Cardiac fibroblast (primary cell): Measurements from ENCODE around the gene TULP4.
"Not testable (repeated sequence)": the region's sequence is repeated elsewhere in the genome, so short reads cannot be mapped to it uniquely, and the experiment has no call there.

Experiments used
- DNase-seq, 2 donors: peaks; one replicate each; pipeline versions ENCODE4 v3.0.0 to v3.0.0-alpha.2; 2010; ENCODE audit warnings: low read depth in 2 of 2
- H3K4me3 ChIP-seq, 2 donors: replicated peaks in 1 of 2; 1 replicate in 1 of 2; 2 replicates in 1 of 2; pipeline ENCODE4 v1.5.1; 2011; ENCODE audit warnings: low read depth in 2 of 2, low read length in 2 of 2, mild to moderate bottlenecking in 2 of 2, moderate library complexity in 1 of 2
- TF ChIP-seq, protein P1 (sequence below): IDR thresholded peaks from one replicate; pipeline ENCODE4 v1.5.1; 2011; ENCODE audit warnings: low read depth, mild to moderate bottlenecking, low read length, inconsistent platforms

The TULP4 gene

DNA sequence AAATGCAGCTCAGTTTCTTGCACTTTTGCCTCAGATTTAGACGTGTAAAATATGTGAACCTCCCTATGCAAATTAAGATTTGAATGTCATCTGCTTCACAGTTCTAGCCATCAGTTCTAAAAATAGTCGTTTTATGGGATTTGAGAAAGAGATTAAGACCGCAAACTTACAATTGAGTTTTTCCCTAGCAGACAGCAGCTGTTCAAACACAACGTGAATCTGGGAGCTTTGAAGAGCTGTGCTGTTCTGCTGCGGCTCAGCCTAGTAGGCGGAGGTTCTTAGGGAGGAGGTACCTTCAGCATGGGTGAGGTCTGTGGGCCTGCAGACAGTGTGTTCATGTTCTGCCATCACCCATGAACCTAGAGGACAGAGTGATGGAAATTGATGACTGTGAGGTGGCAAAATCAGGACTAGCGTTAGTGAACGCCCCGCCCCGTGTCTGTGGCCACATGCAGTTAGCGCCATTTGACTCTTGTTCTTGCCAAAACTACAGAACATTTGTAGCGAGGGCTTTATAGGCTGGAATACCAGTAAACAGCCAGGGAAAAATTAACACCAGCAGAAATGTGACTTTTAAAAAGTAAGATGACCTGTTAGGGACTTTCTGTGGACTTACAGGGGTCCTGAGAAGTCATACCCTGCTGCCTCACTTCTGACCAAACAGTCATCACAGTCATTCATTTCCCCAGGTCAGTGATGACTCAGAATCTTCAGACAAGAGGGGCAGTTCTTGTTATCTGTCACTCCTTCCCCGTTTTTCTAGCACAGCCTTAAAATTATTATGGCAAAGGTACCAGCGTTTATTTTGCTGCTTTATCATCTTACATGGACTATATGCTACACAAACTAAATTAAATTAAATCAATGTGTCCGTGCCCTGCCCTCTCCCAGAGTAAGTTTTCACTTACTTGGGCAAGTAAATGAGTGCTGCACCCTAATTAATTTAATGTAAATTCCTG is 163.4 kb downstream of the TULP4 start:
- peak; percentile 49 to 55 for DNase-seq
- TF ChIP-seq, protein P1, sequence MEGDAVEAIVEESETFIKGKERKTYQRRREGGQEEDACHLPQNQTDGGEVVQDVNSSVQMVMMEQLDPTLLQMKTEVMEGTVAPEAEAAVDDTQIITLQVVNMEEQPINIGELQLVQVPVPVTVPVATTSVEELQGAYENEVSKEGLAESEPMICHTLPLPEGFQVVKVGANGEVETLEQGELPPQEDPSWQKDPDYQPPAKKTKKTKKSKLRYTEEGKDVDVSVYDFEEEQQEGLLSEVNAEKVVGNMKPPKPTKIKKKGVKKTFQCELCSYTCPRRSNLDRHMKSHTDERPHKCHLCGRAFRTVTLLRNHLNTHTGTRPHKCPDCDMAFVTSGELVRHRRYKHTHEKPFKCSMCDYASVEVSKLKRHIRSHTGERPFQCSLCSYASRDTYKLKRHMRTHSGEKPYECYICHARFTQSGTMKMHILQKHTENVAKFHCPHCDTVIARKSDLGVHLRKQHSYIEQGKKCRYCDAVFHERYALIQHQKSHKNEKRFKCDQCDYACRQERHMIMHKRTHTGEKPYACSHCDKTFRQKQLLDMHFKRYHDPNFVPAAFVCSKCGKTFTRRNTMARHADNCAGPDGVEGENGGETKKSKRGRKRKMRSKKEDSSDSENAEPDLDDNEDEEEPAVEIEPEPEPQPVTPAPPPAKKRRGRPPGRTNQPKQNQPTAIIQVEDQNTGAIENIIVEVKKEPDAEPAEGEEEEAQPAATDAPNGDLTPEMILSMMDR = no peak
- no peak overlapping the region for H3K4me3 ChIP-seq

DNA sequence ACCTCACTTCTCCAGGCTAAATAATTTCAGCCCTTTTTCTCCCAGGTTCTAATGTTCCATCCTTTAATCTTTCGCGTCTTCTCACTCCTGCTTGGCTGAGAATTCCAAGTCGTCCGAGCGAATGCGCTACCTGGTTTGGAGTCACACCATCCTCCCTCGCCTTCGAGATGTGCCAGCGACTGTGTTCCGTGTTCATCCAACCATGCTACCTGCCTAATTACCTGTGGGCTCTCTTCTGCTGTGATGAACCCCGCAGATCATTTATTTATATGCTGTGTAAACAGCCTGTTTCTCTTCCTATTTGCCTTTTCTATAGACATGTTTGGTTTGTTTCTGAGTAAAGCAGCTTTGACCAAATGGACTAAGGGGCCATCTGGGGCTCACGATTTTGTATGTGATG is 164.1 kb downstream of the TULP4 start:
- H3K4me3 ChIP-seq = no peak overlapping the region
- TF ChIP-seq, protein P1 = no peak
- DNase-seq = no peak

DNA sequence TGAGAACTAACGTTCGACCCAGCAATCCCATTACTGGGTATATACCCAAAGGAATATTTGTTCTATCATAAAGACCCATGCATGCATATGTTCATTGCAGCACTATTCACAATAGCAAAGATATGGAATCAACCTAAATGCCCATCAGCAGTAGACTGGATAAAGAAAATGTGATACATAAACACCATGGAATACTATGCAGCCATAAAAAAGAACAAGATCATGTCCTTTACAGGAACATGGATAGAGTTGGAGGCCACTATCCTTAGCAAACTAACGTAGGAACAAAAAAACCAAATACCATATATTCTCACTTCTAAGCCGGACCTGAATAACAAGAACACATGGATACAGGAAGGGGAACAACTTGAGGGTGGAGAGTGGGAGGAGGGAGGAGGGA is 165.5 kb downstream of the TULP4 start:
- DNase-seq = not testable (repeated sequence)

DNA sequence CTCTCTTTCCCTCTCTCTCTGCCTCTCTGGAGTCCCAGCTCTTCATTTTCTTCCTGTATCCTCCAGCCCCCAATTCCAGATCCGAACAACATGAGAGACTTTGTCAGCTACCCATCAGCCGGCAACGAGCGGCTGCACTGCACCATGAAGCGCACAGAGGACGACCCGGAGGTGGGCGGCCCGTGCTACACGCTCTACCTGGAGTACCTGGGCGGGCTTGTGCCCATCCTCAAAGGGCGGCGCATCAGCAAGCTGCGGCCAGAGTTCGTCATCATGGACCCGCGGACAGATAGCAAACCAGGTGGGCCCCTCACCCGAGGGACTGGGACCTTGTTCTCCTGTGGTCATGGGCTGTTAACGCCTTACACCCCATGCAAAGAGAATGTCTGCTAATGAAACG is 168.7 kb downstream of the TULP4 start:
- no peak overlapping the region for H3K4me3 ChIP-seq
- DNase-seq = no peak
- TF ChIP-seq, protein P1 = no peak

More for the DNA sequence above, 165.5 kb downstream of the TULP4 start:
- not testable (repeated sequence) for H3K4me3 ChIP-seq

DNA sequence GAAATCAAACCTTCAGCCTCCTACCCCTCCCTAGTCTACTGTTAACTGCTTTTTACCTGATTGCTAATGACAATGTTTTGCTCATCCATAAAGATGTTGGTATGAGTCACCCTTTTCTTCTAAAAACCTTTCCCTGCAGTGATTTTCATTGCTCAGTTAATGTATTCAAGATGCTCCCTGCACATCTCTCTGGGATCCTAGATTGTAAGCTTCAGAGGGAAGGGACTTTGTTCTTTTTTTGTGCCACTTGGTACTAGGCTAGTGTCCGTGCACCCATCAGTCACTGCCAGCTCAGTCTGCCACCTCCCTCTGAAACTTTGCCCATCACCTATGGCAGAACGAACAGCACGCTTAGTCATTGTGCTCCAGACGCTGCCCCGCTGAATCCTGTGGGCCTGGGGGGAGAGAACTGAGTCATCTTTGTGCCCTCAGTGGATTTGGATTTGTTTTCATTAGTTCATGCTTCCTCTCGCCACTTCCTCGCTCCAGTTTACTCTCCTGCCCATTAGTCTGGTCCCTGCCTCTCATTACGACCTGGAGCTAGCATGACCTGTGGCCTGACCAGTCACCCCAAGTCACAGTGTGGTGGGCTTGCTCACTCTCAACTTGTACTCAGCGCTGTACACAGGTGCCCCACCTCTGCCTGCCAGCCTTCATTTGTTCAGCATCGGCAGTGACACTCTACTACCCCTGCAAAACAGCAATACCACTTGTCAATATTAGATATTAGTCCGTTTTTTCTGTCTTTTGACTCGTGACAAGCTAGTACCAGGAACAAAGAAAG is 169.6 kb downstream of the TULP4 start:
- TF ChIP-seq, protein P1 = no peak
- no peak overlapping the region for H3K4me3 ChIP-seq
- DNase-seq = peak; percentile 52 to 85

DNA sequence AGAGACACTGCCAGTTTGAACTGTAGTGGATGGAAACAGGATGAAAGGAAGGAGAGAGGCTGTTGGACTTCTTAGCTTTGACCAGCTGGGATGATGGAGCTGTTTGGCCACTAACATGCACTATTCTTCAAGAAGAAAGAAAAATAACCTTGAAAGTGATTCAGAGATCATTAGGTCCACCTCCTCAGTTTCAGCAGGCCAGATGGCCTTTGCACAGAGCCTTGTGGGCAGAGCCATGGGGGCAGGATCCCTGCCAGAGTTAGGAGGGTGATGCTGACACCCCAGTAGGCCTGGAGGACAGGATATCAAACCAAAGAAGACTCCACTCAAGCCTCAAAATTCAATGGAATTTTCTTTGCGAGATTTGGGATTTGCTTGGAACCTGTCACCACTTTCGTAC is 173.2 kb downstream of the TULP4 start:
- TF ChIP-seq, protein P1 = no peak

DNA sequence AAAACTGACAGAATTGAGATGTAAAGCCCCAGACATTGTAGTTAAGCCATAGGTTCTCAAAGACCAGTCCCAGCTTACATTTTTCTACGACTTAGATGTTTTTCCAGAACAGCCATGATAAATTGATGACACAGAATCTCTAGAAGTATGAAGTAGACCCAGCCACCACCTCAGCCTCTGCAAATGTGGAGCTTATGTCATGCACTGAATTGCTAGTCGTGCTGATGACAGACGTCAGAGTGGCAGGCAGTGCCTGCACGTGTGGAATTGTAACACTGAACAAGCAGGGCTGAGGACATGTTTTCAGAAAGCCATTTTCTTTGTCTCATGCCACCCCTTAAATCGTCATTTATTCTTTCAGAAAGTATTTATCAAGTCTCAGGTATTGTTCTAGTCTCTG is 175.2 kb downstream of the TULP4 start:
- DNase-seq = peak in 1 of 2 donors; percentile 34
- TF ChIP-seq, protein P1 = no peak
- no peak overlapping the region for H3K4me3 ChIP-seq

More for the DNA sequence above, 173.2 kb downstream of the TULP4 start:
- H3K4me3 ChIP-seq = no peak overlapping the region
- DNase-seq = no peak
